HL-60 (cell line): Measurements from ENCODE around the gene B2M.

ENCODE experiments used
- CTCF ChIP-seq: IDR thresholded peaks from one replicate; pipeline ENCODE4 v1.5.1; 2011; ENCODE audit warnings: low read length, control low read depth, inconsistent platforms; ENCODE audit not compliant: insufficient read depth
- GABPA ChIP-seq: IDR thresholded peaks from 2 replicates; pipeline ENCODE4 v1.6.1; 2012; ENCODE audit warnings: low read depth
- POLR2AphosphoS5 ChIP-seq: IDR thresholded peaks from 2 replicates; pipeline ENCODE4 v1.6.1; 2012; ENCODE audit warnings: low read depth
- SPI1 ChIP-seq: IDR thresholded peaks from 2 replicates; pipeline ENCODE4 v1.6.1; 2012; ENCODE audit warnings: low read depth, mild to moderate bottlenecking, borderline replicate concordance
- TF ChIP-seq, protein P1 (sequence below): IDR thresholded peaks from 2 replicates; pipeline ENCODE4 v1.6.1; 2012; ENCODE audit warnings: low read depth; ENCODE audit not compliant: insufficient replicate concordance

DNA sequence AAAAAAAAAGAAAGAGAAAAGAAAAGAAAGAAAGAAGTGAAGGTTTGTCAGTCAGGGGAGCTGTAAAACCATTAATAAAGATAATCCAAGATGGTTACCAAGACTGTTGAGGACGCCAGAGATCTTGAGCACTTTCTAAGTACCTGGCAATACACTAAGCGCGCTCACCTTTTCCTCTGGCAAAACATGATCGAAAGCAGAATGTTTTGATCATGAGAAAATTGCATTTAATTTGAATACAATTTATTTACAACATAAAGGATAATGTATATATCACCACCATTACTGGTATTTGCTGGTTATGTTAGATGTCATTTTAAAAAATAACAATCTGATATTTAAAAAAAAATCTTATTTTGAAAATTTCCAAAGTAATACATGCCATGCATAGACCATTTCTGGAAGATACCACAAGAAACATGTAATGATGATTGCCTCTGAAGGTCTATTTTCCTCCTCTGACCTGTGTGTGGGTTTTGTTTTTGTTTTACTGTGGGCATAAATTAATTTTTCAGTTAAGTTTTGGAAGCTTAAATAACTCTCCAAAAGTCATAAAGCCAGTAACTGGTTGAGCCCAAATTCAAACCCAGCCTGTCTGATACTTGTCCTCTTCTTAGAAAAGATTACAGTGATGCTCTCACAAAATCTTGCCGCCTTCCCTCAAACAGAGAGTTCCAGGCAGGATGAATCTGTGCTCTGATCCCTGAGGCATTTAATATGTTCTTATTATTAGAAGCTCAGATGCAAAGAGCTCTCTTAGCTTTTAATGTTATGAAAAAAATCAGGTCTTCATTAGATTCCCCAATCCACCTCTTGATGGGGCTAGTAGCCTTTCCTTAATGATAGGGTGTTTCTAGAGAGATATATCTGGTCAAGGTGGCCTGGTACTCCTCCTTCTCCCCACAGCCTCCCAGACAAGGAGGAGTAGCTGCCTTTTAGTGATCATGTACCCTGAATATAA lies 2.0 kb downstream of the B2M start:
- TF ChIP-seq CTCF (no peak), POLR2AphosphoS5 (no peak), GABPA (no peak), SPI1 (no peak)
- TF ChIP-seq, protein P1, sequence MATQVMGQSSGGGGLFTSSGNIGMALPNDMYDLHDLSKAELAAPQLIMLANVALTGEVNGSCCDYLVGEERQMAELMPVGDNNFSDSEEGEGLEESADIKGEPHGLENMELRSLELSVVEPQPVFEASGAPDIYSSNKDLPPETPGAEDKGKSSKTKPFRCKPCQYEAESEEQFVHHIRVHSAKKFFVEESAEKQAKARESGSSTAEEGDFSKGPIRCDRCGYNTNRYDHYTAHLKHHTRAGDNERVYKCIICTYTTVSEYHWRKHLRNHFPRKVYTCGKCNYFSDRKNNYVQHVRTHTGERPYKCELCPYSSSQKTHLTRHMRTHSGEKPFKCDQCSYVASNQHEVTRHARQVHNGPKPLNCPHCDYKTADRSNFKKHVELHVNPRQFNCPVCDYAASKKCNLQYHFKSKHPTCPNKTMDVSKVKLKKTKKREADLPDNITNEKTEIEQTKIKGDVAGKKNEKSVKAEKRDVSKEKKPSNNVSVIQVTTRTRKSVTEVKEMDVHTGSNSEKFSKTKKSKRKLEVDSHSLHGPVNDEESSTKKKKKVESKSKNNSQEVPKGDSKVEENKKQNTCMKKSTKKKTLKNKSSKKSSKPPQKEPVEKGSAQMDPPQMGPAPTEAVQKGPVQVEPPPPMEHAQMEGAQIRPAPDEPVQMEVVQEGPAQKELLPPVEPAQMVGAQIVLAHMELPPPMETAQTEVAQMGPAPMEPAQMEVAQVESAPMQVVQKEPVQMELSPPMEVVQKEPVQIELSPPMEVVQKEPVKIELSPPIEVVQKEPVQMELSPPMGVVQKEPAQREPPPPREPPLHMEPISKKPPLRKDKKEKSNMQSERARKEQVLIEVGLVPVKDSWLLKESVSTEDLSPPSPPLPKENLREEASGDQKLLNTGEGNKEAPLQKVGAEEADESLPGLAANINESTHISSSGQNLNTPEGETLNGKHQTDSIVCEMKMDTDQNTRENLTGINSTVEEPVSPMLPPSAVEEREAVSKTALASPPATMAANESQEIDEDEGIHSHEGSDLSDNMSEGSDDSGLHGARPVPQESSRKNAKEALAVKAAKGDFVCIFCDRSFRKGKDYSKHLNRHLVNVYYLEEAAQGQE, result no peak
